IPS-15b (cell line): Measurements from ENCODE around the gene PLXNA2.

Source experiments
- H3K27me3 ChIP-seq: one replicate; pipeline ENCODE4 v1.6.1; 2013; ENCODE audit warnings: low read length; ENCODE audit not compliant: control insufficient read depth, insufficient read depth
- H3K36me3 ChIP-seq: one replicate; pipeline ENCODE4 v1.6.1; 2013; ENCODE audit warnings: low read length; ENCODE audit not compliant: control insufficient read depth, insufficient read depth
- H3K4me1 ChIP-seq: one replicate; pipeline ENCODE4 v1.6.1; 2013; ENCODE audit warnings: mild to moderate bottlenecking, low read length; ENCODE audit not compliant: control insufficient read depth, insufficient read depth
- H3K4me3 ChIP-seq: one replicate; pipeline ENCODE4 v1.5.1; 2013; ENCODE audit warnings: low read depth, low read length
- H3K9ac ChIP-seq: one replicate; pipeline ENCODE4 v1.6.1; 2013; ENCODE audit warnings: low read depth, mild to moderate bottlenecking, low read length
- H3K9me3 ChIP-seq: one replicate; pipeline ENCODE4 v1.6.1; 2013; ENCODE audit warnings: mild to moderate bottlenecking, low read length; ENCODE audit not compliant: control insufficient read depth, insufficient read depth

PLXNA2 gene

DNA sequence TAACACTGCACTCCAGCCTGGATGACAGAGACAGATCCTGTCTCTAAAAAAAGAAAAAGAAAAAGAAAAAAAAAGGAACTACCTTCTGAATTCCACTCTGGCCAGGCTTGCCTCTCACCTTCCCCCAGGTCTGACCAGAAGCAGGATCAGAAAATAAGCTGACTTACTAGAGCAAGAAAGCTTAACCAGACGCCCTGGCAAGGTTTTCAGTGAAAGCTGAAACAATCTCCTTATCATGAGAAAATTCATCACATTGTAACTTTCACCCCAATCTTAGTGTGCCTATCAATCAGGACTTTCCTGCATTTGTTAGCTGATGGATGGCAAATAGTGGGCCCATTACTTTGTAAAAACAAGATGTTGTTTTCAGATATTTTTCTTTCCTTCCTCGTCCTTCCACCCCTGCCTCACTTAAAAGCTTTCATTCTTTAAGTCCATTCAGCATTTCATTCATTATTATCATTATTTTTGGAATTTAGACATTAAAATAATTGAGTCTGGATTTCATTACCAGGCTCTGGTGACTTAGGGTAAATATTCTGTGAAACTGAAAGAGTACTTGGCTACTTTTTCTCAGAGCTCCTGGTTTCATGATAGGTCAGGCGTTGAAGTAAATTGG lies 236.8 kb downstream of the PLXNA2 start:
- Histone ChIP-seq H3K4me3 (no peak overlapping the region), H3K36me3 (no peaks in the 10 kb centered on the region), H3K9me3 (no peaks in the 10 kb centered on the region), H3K9ac (no peak overlapping the region), H3K4me1 (no peaks in the 10 kb centered on the region), H3K27me3 (no peaks in the 10 kb centered on the region)

GRCh38 chr1:208006258-208006920 lies 237.8 kb downstream of the PLXNA2 start:
- Histone ChIP-seq H3K36me3 (no peaks in the 10 kb centered on the region), H3K9me3 (no peaks in the 10 kb centered on the region), H3K9ac (no peak overlapping the region), H3K4me3 (no peak overlapping the region), H3K4me1 (no peaks in the 10 kb centered on the region), H3K27me3 (no peaks in the 10 kb centered on the region)

DNA sequence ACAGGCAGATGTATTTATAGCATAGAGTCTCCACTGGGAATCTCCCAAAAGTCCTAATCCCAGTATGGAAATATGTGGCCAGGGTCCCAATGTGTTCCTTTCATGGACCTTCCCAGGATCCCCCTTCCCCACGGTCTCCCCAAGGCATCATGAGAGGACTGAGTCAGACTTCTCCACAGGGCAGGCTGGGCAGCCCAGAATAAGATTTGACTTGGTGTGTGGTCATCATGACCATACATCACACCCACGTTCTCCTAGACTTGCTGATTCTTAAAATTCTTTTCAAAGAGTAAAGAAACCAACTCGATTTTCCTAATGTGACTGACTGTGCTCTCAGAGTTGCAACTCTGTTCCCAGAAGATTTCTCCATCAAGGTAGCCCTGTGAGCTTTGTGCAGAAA lies 239.3 kb downstream of the PLXNA2 start:
- H3K36me3 ChIP-seq: no peaks in the 10 kb centered on the region
- H3K4me3 ChIP-seq: no peak overlapping the region
- no peaks in the 10 kb centered on the region for H3K9me3 ChIP-seq
- H3K4me1 ChIP-seq: no peaks in the 10 kb centered on the region
- no peak overlapping the region for H3K9ac ChIP-seq
- no peaks in the 10 kb centered on the region for H3K27me3 ChIP-seq

DNA sequence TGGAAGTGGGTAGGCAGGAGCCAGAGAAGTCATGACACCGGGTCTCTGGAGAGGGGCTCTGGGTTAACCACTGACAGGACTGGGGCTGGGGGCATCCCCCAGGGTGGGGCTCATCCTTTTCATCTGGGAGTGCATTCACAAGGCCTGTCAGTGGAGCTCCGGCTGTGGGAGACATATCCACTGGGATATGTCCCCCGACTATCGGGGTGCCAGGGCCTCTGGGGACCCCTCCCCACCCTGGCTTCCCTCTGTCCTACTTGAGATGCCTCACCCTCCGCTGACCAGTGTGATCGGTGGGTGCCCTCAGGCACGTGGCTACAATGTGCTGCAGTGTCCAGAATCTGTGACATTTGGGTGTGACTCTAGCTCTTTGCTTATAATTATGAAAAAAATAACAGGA lies 240.9 kb downstream of the PLXNA2 start:
- Histone ChIP-seq H3K9me3 (no peaks in the 10 kb centered on the region), H3K36me3 (no peaks in the 10 kb centered on the region), H3K9ac (no peak overlapping the region), H3K4me3 (no peak overlapping the region), H3K4me1 (peaks cover 7% of the 10 kb centered on the region), H3K27me3 (no peaks in the 10 kb centered on the region)

GRCh38 chr1:208002672-208003071 lies 241.5 kb downstream of the PLXNA2 start:
- Histone ChIP-seq H3K27me3 (no peaks in the 10 kb centered on the region), H3K4me1 (peaks cover 11% of the 10 kb centered on the region), H3K9ac (no peak overlapping the region), H3K36me3 (no peaks in the 10 kb centered on the region), H3K9me3 (no peaks in the 10 kb centered on the region), H3K4me3 (no peak overlapping the region)

GRCh38 chr1:208002078-208002477 lies 242.1 kb downstream of the PLXNA2 start:
- Histone ChIP-seq H3K9ac (no peak overlapping the region), H3K9me3 (no peaks in the 10 kb centered on the region), H3K4me1 (peaks cover 14% of the 10 kb centered on the region), H3K4me3 (no peak overlapping the region), H3K36me3 (no peaks in the 10 kb centered on the region), H3K27me3 (no peaks in the 10 kb centered on the region)

DNA sequence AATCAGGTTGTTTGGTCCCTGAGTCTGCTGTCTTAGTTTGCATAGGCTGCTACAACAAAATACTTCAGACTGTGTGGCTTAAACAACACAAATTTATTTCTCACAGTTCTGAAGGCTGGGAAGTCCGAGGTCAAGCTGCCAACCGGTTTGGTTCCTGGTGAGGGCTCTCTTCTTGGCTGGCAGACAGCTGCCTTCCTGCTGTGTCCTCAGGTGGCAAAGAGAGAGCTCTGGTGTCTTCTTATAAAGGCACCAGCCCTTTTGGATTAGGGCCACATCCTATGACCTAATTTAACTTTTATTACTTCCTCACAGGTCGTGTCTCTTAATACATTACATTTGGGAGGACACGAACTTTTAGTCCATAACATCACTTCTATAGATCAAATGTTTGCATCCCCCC lies 243.7 kb downstream of the PLXNA2 start:
- no peaks in the 10 kb centered on the region for H3K36me3 ChIP-seq
- H3K9ac ChIP-seq: no peak overlapping the region
- no peaks in the 10 kb centered on the region for H3K9me3 ChIP-seq
- H3K4me1 ChIP-seq: peaks cover 14% of the 10 kb centered on the region
- H3K27me3 ChIP-seq: no peaks in the 10 kb centered on the region
- no peak overlapping the region for H3K4me3 ChIP-seq

DNA sequence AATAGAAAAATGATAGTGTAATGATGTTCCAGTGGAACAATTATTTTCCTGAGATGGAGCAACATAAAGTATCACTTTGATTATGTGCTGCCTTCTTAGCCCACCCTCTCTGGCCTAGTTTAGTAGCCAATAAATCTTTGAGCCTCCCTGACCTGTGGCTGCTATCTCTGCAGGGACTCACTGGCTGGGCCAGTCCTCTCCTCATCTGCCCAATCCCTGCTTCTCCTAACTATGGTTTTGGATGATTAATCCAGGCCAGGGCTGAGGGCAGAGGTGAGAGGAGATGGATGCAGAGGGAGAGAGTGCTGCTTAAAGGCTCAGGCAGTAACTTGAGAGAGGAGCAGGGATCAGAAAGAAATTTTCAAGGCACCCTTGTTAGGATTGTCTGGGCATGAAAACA lies 244.2 kb downstream of the PLXNA2 start:
- H3K9me3 ChIP-seq: no peaks in the 10 kb centered on the region
- H3K27me3 ChIP-seq: no peaks in the 10 kb centered on the region
- H3K9ac ChIP-seq: no peak overlapping the region
- peaks cover 14% of the 10 kb centered on the region for H3K4me1 ChIP-seq
- no peaks in the 10 kb centered on the region for H3K36me3 ChIP-seq
- H3K4me3 ChIP-seq: no peak overlapping the region

DNA sequence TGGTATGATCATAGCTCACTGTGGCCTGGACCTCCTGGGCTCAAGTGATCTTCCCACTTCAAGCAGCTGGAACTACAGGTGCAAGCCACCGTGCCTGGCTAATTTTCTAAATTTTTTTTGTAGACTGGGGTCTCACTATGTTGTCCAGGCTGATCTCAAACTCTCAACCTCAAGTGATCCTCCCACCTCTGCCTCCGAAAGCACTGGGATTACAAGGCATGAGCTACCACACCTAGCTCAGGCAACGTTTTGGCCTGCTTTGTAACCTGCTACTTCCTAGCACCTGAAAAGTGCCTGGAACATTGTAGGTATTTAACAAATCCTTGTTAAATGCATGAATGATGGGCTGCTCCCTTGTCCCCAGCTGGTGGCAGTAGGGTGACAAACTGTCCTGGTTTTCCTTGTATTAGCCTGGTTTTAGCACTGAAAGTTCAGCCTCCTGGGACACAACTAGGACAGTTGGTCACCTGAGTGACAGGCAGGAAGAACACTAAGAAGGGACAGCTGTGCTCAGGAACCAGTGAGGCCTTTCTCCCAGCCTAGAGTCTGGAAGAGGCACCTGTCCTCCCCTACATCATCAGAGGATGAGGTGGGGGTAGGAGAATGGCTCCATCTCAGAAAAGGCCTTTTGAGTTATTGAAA lies 244.8 kb downstream of the PLXNA2 start:
- Histone ChIP-seq H3K36me3 (no peaks in the 10 kb centered on the region), H3K9ac (no peak overlapping the region), H3K4me1 (peaks cover 14% of the 10 kb centered on the region), H3K9me3 (no peaks in the 10 kb centered on the region), H3K4me3 (no peak overlapping the region), H3K27me3 (no peaks in the 10 kb centered on the region)

DNA sequence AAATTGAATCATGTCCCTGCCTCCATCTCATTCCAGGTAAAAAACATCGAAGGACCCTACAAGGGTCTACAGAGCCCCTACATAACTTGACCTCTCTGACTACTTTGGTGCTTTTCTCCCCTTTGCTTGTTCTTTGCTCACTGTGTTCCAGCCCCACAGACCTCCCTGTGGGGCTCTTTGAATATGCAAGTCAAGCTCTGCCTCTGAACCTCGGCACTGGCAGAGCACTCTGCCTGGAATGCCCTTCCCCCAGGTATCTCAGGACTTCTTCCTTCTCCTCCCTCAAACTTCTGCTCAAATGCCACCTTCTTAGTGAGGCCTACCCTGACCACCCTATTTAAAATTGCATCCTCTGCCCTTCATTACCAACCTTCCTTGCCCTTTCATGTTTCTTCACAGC lies 245.5 kb downstream of the PLXNA2 start:
- no peak overlapping the region for H3K4me3 ChIP-seq
- no peaks in the 10 kb centered on the region for H3K9me3 ChIP-seq
- no peaks in the 10 kb centered on the region for H3K27me3 ChIP-seq
- no peak overlapping the region for H3K9ac ChIP-seq
- no peaks in the 10 kb centered on the region for H3K36me3 ChIP-seq
- H3K4me1 ChIP-seq: peaks cover 14% of the 10 kb centered on the region

- Histone ChIP-seq H3K4me3 (no peak overlapping the region), H3K27me3 (no peaks in the 10 kb centered on the region), H3K9me3 (no peaks in the 10 kb centered on the region), H3K36me3 (no peaks in the 10 kb centered on the region), H3K9ac (no peak overlapping the region), H3K4me1 (peaks cover 14% of the 10 kb centered on the region)
Measured at GRCh38 chr1:207997486-207998268, 246.5 kb downstream of the PLXNA2 start.
